Neural progenitor cell (in vitro differentiated cells): ENCODE measurements around the gene CCDC3. TPM values are rescaled to one million over a fixed set of nuclear protein-coding genes. Genes with fewer than 3 reads are reported as not detected.
"Not testable (repeated sequence)": the region's sequence is repeated elsewhere in the genome, so short reads cannot be mapped to it uniquely, and the experiment has no call there.

Source experiments
- DNase-seq: peaks from one replicate; pipeline ENCODE4 v3.0.0-alpha.2; 2016; ENCODE audit warnings: low spot score
- H2AFZ ChIP-seq: fragments of 200-600 bp; sonication (generic); replicated peaks from 2 replicates; pipeline ENCODE4 v1.6.1; 2016; ENCODE audit warnings: antibody characterized with exemption
- H3F3A ChIP-seq: fragments of 200-600 bp; sonication (generic); 2 replicates; pipeline ENCODE4 v1.6.1; 2016; ENCODE audit warnings: antibody characterized with exemption, low read depth
- H3K27ac ChIP-seq: fragments of 200-600 bp; sonication (generic); 2 replicates; pipeline ENCODE4 v1.5.1; 2016; ENCODE audit warnings: mild to moderate bottlenecking
- H3K27me3 ChIP-seq: fragments of 200-600 bp; sonication (generic); 2 replicates; pipeline ENCODE4 v1.6.1; 2016; ENCODE audit warnings: mild to moderate bottlenecking, moderate library complexity
- H3K36me3 ChIP-seq: fragments of 200-600 bp; sonication (generic); 2 replicates; pipeline ENCODE4 v1.5.1; 2016
- H3K4me1 ChIP-seq: fragments of 200-600 bp; sonication (generic); 2 replicates; pipeline ENCODE4 v1.6.1; 2016; ENCODE audit warnings: mixed run types
- H3K4me2 ChIP-seq: fragments of 200-600 bp; sonication (generic); 2 replicates; pipeline ENCODE4 v1.6.1; 2016
- H3K4me3 ChIP-seq: fragments of 200-600 bp; sonication (generic); 2 replicates; pipeline ENCODE4 v1.5.1; 2016
- H3K79me2 ChIP-seq: fragments of 200-600 bp; sonication (generic); 2 replicates; pipeline ENCODE4 v1.6.1; 2016; ENCODE audit warnings: low read depth
- H3K9ac ChIP-seq: fragments of 200-600 bp; sonication (generic); 2 replicates; pipeline ENCODE4 v1.6.1; 2016
- H3K9me3 ChIP-seq: fragments of 200-600 bp; sonication (generic); 2 replicates; pipeline ENCODE4 v1.5.1; 2016; ENCODE audit warnings: low read depth
- H4K20me1 ChIP-seq: fragments of 200-600 bp; sonication (generic); 2 replicates; pipeline ENCODE4 v1.6.1; 2016; ENCODE audit warnings: low read depth
- H3K27ac Mint-ChIP-seq: 3 replicates; pipeline ENCODE4 v1.8.0; 2021; ENCODE audit warnings: mixed read lengths
- H3K27me3 Mint-ChIP-seq: 2 replicates; pipeline ENCODE4 v1.8.0; 2022; ENCODE audit warnings: low read depth, mild to moderate bottlenecking, inconsistent platforms, moderate library complexity, mixed read lengths; ENCODE audit not compliant: insufficient read depth
- H3K36me3 Mint-ChIP-seq: 3 replicates; pipeline ENCODE4 v1.8.0; 2021; ENCODE audit warnings: mixed read lengths
- H3K4me1 Mint-ChIP-seq: 3 replicates; pipeline ENCODE4 v1.8.0; 2021; ENCODE audit warnings: mixed read lengths
- H3K4me3 Mint-ChIP-seq: 3 replicates; pipeline ENCODE4 v1.8.0; 2021; ENCODE audit warnings: mild to moderate bottlenecking, moderate library complexity, mixed read lengths
- H3K9me3 Mint-ChIP-seq: 3 replicates; pipeline ENCODE4 v1.8.0; 2020; ENCODE audit warnings: mixed read lengths
- CTCF ChIP-seq: fragments of 200-600 bp; sonication (generic); IDR thresholded peaks from 2 replicates; pipeline ENCODE4 v1.5.1; 2017; ENCODE audit warnings: antibody characterized with exemption, mild to moderate bottlenecking
- EZH2 ChIP-seq: fragments of 200-600 bp; sonication (generic); IDR thresholded peaks from 2 replicates; pipeline ENCODE4 v1.6.1; 2017; ENCODE audit warnings: antibody characterized with exemption, mild to moderate bottlenecking, moderate library complexity
- EZH2phosphoT487 ChIP-seq: fragments of 200-600 bp; sonication (generic); IDR thresholded peaks from 2 replicates; pipeline ENCODE4 v1.6.1; 2017; ENCODE audit warnings: antibody characterized with exemption
- total RNA-seq: library from RNA; depleted of rRNA; stranded (reverse); fragments of >200 nt; gene quantifications from 2 replicates; pipeline ENCODE4 v1.2.3, GENCODE V29; 2015; ENCODE audit warnings: low replicate concordance

CCDC3 gene
- total RNA-seq, 1 donor from 2014 or later = not detected

GRCh38 chr10:12872577-12872976, 128.9 kb downstream of the CCDC3 start:
- H3K4me2 ChIP-seq = no peak overlapping the region
- no peaks in the 10 kb centered on the region for H4K20me1 ChIP-seq
- no peaks in the 10 kb centered on the region for H3K4me1 ChIP-seq
- Mint-ChIP-seq H3K4me3 (no peak overlapping the region), H3K27me3 (peaks cover 4% of the 10 kb centered on the region), H3K36me3 (no peaks in the 10 kb centered on the region), H3K4me1 (no peaks in the 10 kb centered on the region), H3K27ac (no peak overlapping the region), H3K9me3 (no peaks in the 10 kb centered on the region)
- no peak overlapping the region for H3K4me3 ChIP-seq
- no peaks in the 10 kb centered on the region for H3K79me2 ChIP-seq
- H3F3A ChIP-seq = no peaks in the 10 kb centered on the region
- no peaks in the 10 kb centered on the region for H3K9me3 ChIP-seq
- H3K27ac ChIP-seq = no peak overlapping the region
- no peak overlapping the region for H2AFZ ChIP-seq
- no peak overlapping the region for H3K9ac ChIP-seq
- H3K27me3 ChIP-seq = no peaks in the 10 kb centered on the region
- TF ChIP-seq EZH2phosphoT487 = no peak
- TF ChIP-seq EZH2 = no peak
- TF ChIP-seq CTCF = no peak
- H3K36me3 ChIP-seq = no peaks in the 10 kb centered on the region
- DNase-seq = no peak

- H3K27me3 ChIP-seq = no peaks in the 10 kb centered on the region
- Mint-ChIP-seq H3K27me3 (peaks cover 2% of the 10 kb centered on the region), H3K27ac (no peak overlapping the region), H3K4me3 (no peak overlapping the region), H3K4me1 (no peaks in the 10 kb centered on the region), H3K36me3 (no peaks in the 10 kb centered on the region), H3K9me3 (no peaks in the 10 kb centered on the region)
- H3K4me2 ChIP-seq = no peak overlapping the region
- no peak overlapping the region for H3K4me3 ChIP-seq
- no peaks in the 10 kb centered on the region for H3K79me2 ChIP-seq
- H3K27ac ChIP-seq = no peak overlapping the region
- no peak overlapping the region for H2AFZ ChIP-seq
- no peaks in the 10 kb centered on the region for H4K20me1 ChIP-seq
- no peak for TF ChIP-seq CTCF
- TF ChIP-seq EZH2phosphoT487 = no peak
- TF ChIP-seq EZH2 = no peak
- no peaks in the 10 kb centered on the region for H3K36me3 ChIP-seq
- H3K4me1 ChIP-seq = no peaks in the 10 kb centered on the region
- H3K9ac ChIP-seq = no peak overlapping the region
- no peaks in the 10 kb centered on the region for H3K9me3 ChIP-seq
- DNase-seq = no peak
- no peaks in the 10 kb centered on the region for H3F3A ChIP-seq
Measured at GRCh38 chr10:12869427-12869826, 132.1 kb downstream of the CCDC3 start.

GRCh38 chr10:12868229-12868628, 133.3 kb downstream of the CCDC3 start:
- Histone ChIP-seq H2AFZ (no peak overlapping the region), H4K20me1 (no peaks in the 10 kb centered on the region), H3K4me1 (no peaks in the 10 kb centered on the region), H3K4me3 (no peak overlapping the region), H3F3A (no peaks in the 10 kb centered on the region), H3K9ac (no peak overlapping the region), H3K4me2 (no peak overlapping the region), H3K9me3 (no peaks in the 10 kb centered on the region), H3K27ac (no peak overlapping the region), H3K36me3 (no peaks in the 10 kb centered on the region), H3K79me2 (no peaks in the 10 kb centered on the region), H3K27me3 (no peaks in the 10 kb centered on the region)
- TF ChIP-seq CTCF = no peak
- no peak for TF ChIP-seq EZH2phosphoT487
- no peak for TF ChIP-seq EZH2
- Mint-ChIP-seq H3K9me3 (no peaks in the 10 kb centered on the region), H3K4me1 (no peaks in the 10 kb centered on the region), H3K4me3 (no peak overlapping the region), H3K27ac (no peak overlapping the region), H3K27me3 (peaks cover 4% of the 10 kb centered on the region), H3K36me3 (no peaks in the 10 kb centered on the region)
- DNase-seq = no peak

GRCh38 chr10:12865515-12865914, 136.0 kb downstream of the CCDC3 start:
- H3K27me3 Mint-ChIP-seq, H3K9me3 ChIP-seq, H3K27ac ChIP-seq, H3K79me2 ChIP-seq, H3K4me1 Mint-ChIP-seq, DNase-seq, H3K4me3 ChIP-seq, H3K4me1 ChIP-seq, H3K4me3 Mint-ChIP-seq, H2AFZ ChIP-seq, H3K4me2 ChIP-seq, H3K27ac Mint-ChIP-seq, H3F3A ChIP-seq, H3K9ac ChIP-seq, H3K36me3 Mint-ChIP-seq, H3K9me3 Mint-ChIP-seq, H4K20me1 ChIP-seq, H3K27me3 ChIP-seq, H3K36me3 ChIP-seq: not testable (repeated sequence)
